NCI-H2196 treated with DMSO at 0.1 percent for 48 hours (cell line): Measurements from ENCODE around the gene TTC23.

ENCODE experiments used
- DNase-seq: peaks from one replicate; lab custom pipeline; 2025; ENCODE audit not compliant: unreplicated experiment; lab: John Stamatoyannopoulos, UW

The TTC23 gene

DNA sequence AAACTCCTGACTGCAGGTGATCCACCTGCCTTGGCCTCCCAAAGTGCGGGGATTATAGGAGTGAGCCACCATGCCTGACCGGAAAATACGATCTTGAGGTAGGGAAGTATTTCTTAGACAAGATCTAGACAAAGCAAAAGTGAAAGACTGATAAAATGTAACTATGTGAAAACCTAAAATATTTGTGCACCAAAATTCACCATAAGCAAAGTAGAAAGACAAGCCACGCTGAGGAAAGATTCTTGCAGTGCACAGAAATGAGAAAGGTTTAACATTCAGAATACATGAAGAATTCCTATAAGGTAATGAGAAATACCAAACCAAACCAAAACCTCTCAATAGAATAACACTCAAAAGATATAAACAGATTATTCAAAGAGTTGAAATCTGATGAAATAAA lies 108.8 kb downstream of the TTC23 start:
- DNase-seq: no peak

DNA sequence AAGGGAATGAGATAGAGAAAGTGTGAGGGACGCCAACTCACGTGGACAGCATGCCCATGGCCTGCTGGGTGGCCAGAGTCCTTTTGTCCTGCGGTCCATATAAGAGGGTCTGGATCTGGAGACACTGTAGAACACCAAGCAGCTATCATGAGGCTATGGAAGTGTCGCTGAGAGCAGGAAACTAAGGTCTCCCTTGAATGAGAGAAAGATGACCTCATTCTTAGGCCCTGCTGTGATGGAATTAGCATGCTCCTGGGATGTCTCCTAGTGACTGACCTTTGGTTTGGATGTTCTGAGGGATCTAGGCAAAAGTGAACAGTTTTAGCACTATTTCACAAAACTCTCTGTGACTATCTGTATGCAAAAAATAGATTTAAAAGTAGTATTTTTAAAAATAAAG lies 110.1 kb downstream of the TTC23 start:
- DNase-seq: no peak

DNA sequence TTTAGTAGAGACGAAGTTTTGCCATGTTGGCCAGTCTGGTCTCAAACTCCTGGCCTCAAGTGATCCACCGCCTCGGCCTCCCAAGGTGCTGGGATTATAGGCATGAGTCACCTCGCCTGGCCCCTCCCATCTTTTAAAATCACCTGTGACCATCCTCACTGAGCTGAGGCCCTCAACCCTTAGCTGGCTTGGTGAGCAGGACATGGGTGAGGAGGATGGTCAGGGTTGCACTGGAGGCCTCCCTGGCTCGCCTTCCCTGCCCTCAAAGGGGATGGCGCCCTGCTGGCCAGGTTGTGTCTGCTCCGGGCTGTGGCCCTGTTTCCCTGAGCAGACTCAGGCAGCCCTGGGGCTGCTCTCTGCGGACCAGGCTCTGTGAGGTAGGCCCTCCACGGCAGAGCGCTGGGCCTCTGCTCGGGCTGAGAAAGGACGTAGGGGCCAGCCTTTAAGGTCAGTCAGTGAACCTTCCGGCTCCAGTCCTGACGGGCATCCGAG lies 110.8 kb downstream of the TTC23 start:
- no peak for DNase-seq

DNA sequence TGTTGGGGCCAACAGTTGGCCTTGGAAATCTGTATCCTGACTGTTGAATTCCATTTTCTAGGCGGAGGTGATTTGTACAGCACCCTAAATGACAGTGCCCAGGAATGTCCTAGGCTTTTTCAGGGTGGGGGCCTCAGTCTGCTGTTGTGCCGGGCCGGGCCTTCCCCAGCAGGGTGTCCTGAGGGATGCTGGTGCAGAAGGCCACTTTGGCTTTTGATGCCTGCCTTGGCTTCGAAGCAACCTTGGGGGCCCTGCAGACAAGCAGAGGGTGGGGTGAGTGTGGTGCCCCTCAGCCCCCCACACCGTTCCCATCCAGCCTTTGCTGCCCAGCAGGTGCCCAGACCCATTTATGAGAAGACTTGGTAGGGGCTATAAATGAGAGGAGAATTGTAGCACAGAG lies 111.5 kb downstream of the TTC23 start:
- DNase-seq: no peak

DNA sequence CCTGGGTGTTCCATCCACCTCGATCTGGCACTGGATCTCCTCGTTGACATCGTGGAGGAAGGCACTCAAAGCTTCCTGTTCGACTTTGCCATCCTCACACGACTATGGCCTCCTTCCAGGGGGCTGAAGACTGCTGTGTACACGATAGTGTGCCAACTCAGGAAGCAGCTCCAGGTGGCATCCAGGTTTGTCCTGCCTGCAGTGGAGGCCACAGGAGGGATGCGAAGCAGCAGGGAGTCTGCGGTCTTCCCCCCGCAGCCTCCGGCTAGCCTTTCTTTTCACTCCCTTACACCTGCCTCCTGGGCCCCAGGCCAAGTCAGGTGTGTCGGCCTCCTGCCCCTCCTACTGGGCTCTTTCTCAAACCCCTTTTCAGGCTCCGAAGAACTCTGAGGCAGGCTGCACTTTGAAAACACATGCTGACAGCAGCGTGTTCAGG lies 112.3 kb downstream of the TTC23 start:
- peak; percentile 75 for DNase-seq

DNA sequence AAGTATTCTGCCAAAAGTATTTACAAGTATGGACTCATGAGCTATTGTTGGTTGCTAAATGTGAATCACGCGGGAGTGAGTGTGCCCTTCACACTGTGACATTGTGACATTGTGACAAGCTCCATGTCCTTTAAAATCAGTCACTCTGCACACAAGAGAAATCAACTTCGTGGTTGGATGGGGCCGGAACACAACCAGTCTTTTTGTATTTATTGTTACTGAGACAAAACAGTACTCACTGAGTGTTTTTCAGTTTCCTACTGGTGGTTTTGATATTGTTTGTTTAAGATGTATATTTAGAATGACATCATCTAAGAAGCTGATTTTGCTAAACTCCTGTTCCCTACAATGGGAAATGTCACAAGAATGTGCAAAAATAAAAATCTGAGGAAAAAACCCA lies 114.2 kb downstream of the TTC23 start:
- no peak for DNase-seq

DNA sequence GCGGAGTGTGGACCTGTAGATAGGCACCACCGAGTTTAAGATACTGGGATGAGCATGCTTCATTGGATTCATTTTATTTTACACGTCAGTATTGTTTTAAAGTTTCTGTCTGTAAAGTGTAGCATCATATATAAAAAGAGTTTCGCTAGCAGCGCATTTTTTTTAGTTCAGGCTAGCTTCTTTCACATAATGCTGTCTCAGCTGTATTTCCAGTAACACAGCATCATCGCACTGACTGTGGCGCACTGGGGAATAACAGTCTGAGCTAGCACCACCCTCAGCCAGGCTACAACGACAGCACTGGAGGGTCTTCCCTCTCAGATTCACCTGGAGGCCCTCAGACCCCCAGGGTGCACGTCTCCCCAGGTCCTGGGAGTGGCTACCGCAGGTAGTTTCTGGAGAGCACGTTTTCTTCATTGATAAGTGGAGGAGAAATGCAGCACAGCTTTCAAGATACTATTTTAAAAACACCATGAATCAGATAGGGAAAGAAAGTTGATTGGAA lies 115.0 kb downstream of the TTC23 start:
- DNase-seq: no peak

DNA sequence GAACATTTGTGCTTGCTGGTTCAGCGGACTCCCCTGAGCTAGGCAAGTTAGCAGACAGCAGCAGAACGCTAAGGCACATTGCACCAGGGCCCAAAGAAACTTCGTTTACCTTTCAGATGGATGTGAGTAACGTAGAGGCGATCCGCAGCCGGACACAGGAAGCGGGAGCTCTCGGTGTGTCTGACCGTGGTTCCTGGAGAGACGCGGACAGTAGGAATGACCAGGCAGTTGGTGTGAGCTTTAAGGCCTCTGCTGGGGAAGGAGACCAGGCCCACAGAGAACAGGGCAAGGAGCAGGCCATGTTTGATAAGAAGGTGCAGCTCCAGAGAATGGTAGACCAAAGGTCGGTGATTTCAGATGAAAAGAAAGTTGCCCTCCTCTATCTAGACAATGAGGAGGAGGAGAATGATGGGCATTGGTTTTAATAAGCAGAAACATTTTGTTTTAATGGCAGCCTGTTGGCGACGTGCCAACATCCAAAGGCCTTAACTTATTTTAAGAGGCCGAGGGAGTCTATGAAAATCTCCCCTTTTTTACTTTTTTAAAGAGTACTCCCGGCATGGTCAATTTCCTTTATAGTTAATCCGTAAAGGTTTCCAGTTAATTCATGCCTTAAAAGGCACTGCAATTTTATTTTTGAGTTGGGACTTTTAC lies 116.6 kb downstream of the TTC23 start:
- no peak for DNase-seq

DNA sequence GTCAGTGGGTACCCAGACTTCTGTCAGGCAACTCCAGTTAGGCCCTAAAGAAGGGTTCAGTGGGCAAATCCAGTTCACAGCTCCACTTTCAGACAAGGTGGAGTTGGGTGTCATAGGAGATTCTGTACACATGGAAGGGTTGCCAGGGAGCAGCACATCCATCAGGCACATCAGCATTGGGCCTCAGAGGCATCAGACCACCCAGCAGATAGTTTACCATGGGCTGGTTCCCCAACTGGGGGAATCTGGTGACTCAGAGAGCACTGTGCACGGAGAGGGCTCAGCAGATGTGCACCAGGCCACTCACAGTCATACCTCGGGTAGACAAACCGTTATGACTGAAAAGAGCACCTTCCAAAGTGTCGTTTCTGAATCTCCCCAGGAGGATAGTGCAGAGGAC lies 117.3 kb downstream of the TTC23 start:
- no peak for DNase-seq

DNA sequence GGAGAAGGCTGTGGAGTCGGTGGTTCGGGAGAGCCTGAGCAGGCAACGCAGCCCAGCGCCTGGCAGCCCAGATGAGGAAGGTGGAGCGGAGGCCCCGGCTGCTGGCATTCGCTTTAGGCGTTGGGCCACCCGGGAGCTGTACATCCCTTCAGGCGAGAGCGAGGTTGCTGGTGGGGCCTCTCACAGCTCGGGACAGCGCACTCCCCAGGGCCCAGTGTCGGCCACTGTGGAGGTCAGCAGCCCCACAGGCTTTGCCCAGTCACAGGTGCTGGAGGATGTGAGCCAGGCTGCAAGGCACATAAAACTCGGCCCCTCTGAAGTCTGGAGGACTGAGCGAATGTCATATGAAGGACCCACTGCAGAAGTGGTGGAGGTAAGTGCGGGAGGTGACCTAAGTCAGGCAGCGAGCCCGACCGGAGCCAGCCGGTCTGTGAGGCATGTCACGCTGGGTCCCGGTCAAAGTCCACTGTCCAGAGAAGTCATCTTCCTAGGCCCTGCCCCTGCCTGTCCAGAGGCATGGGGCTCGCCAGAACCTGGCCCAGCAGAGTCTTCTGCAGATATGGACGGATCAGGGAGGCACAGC lies 117.8 kb downstream of the TTC23 start:
- no peak for DNase-seq

DNA sequence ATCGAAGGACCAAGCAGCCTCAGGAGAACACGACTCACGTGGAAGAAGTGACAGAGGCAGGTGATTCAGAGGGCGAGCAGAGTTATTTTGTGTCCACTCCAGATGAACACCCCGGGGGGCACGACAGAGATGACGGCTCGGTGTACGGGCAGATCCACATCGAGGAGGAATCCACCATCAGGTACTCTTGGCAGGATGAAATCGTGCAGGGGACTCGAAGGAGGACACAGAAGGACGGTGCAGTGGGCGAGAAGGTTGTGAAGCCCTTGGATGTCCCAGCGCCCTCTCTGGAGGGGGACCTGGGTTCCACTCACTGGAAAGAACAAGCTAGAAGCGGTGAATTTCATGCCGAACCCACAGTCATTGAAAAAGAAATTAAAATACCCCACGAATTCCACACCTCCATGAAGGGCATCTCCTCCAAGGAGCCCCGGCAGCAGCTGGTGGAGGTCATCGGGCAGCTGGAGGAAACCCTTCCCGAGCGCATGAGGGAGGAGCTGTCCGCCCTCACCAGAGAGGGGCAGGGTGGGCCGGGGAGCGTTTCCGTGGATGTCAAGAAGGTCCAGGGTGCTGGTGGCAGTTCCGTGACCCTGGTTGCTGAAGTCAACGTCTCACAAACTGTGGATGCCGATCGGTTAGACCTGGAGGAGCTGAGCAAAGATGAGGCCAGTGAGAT lies 118.5 kb downstream of the TTC23 start:
- DNase-seq: no peak

DNA sequence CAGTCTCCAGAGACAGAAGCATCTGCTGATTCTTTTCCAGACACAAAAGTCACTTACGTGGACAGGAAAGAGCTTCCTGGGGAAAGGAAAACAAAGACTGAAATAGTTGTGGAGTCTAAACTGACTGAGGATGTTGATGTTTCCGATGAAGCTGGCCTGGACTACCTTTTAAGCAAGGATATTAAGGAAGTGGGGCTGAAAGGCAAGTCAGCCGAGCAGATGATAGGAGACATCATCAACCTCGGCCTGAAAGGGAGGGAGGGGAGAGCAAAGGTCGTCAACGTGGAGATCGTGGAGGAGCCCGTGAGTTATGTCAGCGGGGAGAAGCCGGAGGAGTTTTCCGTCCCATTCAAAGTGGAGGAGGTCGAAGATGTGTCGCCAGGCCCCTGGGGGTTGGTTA lies 119.1 kb downstream of the TTC23 start:
- no peak for DNase-seq

DNA sequence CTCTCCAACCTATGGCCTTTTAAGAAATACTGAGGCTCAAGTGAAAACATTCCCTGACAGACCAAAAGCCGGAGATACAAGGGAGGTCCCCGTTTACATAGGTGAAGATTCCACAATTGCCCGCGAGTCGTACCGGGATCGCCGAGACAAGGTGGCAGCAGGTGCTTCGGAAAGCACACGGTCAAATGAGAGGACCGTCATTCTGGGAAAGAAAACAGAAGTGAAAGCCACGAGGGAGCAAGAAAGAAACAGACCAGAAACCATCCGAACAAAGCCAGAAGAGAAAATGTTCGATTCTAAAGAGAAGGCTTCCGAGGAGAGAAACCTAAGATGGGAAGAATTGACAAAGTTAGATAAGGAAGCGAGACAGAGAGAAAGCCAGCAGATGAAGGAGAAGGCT lies 119.7 kb downstream of the TTC23 start:
- no peak for DNase-seq

DNA sequence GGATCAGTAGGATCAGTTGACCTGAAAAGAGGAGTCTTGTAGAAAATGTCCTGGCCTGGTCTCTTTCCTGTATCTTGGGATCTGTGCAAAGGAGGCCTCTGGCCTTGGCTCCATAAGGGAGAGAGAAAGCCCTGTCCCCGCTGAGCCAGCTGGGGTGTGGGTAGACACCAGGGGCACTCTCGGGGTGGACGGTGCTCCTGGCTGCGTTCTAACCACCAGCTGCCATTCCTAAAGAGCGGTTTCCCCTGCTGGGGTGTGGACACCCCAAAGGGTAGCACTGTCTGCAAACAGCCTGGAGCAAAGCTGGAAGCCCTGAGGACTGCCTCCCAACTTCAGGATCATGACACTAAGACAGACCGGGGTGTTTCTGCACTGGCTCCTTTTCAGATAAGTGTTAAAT lies 121.0 kb downstream of the TTC23 start:
- no peak for DNase-seq

DNA sequence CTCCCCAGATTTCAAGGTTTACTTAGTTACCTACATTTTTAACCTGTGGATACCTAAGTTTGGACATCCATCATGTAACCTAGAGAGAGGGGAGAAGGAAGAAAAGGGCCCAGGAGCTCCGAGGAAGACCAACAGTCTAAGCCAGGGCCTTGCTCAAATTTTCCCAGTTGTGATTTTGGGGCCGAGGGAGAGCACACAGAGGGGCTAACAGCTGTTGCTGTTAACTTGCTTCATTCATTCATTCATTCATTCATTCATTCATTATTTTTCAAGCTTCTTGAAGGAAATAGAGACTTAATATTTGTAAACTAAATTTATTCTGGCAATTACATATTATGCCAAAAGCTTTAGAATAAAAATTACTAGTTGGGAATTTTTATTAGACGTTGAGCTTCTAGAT lies 121.6 kb downstream of the TTC23 start:
- DNase-seq: no peak

DNA sequence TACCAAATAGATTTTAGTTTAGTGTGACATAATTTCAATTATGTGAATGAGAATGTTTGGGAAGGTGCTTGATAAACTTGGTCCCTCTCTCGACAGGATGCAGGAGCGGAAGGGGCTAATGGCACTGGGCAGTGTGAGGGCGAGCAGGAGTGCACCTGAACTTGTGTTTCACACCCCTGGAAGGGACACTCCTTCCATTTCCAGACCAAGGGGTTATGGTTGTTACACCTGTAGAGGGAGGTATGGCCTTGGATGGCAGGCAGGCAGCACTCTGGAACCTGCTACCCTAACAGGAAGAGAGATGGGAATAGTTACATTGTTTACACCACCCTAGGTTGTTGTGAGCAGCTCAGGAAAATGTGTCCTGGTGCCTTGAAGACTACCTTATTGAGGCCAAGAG lies 122.5 kb downstream of the TTC23 start:
- no peak for DNase-seq

DNA sequence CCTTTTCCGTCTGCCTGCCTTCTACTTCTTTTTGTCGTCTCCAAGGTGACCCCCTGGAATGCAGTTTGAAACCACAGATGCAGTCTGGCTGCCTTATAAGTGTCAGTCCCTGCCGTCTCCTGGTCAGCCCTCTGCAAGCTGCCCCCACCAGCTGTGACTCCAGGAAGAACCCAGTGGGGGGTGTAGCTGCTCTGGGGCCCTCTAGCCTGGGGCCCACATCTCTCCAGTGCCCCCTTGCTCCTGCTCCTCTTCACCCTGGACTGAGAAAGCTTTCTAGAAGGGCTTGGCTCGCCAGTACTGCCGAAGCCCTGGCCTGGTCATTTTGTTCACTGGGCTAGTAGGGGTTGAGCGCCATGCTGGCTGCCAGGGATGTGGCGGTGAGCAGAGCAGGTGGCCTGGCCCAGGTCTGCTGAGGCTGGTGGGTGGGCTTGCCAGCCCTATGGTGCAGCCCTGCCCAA lies 123.2 kb downstream of the TTC23 start:
- no peak for DNase-seq

DNA sequence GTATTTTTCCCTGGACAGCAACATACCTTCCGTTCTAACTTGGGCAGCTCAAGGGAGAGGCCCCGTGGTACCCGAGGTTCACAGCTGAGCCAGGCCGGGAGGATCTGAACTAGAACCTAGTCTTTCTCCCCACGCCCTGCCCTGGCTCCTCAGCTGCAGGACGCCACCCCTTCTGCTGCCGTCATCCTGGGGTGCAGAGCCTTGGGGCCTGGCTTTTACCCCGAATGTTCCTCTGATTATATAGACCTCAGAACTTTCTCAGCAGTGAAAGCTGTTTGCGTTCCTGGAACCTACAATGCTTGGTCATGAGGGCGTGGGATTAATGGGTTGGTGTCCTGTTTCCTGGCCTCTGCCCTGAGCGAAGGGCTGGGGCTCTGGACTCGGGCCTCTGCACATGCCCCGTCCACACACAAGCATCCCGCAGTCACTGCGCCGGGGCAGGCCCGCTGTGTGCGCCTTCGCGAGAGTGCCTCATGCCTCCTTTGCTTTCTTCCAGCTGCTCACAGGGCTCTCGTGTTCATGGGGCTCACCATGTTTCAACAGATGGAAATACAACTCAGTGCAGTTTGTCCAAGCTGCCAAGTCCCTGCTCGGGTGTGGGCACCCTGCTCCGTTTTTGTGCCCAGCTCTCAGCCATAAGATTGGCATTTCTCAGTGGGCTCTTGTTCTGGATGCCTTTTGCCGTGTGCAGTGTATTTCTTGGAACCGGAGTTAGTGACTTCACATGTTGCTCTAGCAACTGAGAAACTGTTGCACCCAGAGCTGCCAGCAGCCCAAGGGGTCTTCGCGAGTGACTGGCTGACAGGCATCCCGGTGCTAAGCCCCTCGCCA lies 124.1 kb downstream of the TTC23 start:
- DNase-seq: no peak

DNA sequence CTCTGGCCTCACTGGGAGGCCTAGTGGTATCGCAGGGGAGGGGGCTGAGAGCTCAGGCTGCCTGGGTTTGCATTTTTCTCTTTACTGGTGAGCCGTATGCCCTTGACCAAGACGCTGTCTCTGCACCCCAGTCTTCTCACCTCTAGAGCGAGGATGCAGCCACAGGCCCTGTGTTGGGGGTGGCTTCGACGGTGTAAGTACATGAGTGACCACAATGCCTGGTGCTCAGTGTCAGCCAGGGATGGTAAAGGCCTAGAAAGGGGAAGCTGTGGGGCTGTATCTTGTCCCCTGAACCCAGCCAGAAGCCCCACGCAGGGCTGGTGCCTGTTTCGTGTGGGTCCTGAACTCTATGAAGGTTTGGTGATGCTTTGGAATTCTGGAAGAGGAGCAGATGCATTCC lies 124.7 kb downstream of the TTC23 start:
- no peak for DNase-seq

DNA sequence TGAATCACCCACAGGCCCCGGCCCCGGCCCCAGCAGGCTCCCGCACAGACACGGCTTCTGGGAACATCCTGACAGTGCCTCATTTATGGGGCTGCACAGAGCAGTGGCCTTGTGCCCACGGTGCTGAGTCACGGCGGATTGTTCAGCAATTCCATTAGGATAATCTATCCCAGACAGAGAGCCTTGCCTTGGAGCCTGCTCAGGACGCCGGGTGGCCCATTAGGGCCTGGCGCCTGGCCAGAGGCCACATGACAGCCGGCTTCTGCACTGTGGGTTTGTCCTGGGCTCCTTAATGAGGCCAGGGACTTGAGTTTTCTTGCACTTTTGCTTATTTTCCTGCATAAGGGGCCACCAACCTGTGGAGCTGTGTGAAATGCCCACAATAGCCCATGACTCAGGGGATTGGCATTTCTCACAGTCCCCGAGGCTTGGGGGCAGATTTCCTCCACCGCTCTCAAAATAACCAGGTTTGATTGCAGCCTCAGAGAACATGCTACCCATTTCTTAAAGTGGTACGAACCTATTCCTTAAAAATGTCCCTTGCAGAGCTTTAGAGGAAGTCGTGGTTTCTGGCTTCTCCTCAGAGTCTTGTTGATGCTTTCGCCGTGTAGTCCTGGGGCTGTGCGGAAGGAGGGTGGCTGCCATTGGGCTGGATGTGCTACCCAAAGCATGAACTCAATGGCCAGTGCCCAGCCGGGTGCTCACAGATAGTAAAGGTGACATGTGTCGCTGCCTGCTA lies 125.5 kb downstream of the TTC23 start:
- no peak for DNase-seq
